ENCODE results near the gene AKAP13.

GRCh38 chr15:85421116-85421925 lies 40.9 kb downstream of the AKAP13 start:
- TF ChIP-seq, protein P1, sequence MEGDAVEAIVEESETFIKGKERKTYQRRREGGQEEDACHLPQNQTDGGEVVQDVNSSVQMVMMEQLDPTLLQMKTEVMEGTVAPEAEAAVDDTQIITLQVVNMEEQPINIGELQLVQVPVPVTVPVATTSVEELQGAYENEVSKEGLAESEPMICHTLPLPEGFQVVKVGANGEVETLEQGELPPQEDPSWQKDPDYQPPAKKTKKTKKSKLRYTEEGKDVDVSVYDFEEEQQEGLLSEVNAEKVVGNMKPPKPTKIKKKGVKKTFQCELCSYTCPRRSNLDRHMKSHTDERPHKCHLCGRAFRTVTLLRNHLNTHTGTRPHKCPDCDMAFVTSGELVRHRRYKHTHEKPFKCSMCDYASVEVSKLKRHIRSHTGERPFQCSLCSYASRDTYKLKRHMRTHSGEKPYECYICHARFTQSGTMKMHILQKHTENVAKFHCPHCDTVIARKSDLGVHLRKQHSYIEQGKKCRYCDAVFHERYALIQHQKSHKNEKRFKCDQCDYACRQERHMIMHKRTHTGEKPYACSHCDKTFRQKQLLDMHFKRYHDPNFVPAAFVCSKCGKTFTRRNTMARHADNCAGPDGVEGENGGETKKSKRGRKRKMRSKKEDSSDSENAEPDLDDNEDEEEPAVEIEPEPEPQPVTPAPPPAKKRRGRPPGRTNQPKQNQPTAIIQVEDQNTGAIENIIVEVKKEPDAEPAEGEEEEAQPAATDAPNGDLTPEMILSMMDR (IDR thresholded peaks at IDR 0.05), result no peak
- no peak for TF ChIP-seq POLR2A (IDR thresholded peaks at IDR 0.05)
